22Rv1 (cell line): ENCODE results near the gene EIF3L.

Source experiments
- H3K27ac ChIP-seq: fragments of 450-650 bp; 2 replicates; pipeline ENCODE4 v1.5.1; 2017
- ZFX ChIP-seq: fragments of 450-650 bp; IDR thresholded peaks from 2 replicates; pipeline ENCODE4 v1.6.1; 2017; ENCODE audit warnings: antibody characterized with exemption, borderline replicate concordance
- TF ChIP-seq, protein P1 (sequence below): fragments of 450-650 bp; IDR thresholded peaks from 2 replicates; pipeline ENCODE4 v1.5.1; 2017; ENCODE audit warnings: mild to moderate bottlenecking

Gene EIF3L

DNA sequence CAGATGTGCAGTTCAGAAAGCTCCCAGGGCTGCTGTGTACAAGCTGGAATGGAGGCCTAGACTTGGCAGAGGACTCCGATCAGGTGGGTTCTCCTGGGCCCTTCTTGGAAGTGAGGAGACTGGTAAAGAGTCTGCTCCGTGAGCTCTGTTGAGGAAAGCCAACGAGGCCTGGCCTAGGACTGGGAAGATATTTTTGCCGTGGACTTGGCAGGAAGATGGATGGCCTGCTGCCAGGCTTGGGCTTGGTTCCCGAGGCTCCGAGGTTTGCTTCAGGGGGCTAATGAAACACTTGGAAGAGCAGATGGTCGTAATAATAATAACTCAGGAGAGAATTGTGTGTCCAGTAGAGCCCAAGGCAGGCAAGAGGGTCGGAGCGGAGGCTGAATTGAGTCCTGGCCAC lies 22.2 kb upstream of the EIF3L start:
- no peak overlapping the region for H3K27ac ChIP-seq
- TF ChIP-seq, protein P1, sequence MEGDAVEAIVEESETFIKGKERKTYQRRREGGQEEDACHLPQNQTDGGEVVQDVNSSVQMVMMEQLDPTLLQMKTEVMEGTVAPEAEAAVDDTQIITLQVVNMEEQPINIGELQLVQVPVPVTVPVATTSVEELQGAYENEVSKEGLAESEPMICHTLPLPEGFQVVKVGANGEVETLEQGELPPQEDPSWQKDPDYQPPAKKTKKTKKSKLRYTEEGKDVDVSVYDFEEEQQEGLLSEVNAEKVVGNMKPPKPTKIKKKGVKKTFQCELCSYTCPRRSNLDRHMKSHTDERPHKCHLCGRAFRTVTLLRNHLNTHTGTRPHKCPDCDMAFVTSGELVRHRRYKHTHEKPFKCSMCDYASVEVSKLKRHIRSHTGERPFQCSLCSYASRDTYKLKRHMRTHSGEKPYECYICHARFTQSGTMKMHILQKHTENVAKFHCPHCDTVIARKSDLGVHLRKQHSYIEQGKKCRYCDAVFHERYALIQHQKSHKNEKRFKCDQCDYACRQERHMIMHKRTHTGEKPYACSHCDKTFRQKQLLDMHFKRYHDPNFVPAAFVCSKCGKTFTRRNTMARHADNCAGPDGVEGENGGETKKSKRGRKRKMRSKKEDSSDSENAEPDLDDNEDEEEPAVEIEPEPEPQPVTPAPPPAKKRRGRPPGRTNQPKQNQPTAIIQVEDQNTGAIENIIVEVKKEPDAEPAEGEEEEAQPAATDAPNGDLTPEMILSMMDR: no peak
- no peak for TF ChIP-seq ZFX

DNA sequence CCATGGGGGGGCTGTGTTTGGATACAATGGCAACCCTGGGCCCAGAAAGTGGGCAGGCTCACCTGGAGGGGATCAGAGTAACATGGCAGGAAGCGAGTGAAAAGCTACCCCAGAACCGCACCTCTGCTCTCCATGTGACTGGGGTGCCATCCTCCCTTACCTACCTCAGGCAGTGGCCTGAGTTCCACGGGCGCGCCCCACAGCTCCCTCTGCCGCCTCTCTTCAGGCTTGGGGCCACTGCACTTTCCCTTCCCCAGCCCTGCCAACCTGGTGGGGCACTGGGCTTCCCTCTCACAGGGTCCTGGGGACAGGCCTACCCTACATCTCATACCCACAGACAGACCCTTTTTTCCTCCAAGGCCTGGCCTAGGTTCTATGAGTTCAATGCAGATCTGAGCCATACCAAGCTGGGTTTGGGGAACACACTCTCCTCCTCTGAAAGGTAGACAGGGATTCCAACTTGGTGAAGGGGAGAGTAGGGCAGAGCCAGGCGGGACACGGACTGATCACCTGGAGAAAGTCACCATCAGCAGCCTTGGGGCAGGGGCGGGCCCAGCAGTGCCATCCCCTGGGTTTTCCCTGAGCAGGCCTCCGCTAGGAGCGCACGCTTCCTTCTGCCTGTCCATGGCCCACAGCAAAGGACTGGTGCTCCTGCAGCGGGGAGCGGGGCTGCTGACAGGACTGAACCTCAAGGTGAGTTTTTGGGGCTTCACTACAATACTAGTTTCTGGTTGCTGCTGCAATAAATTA lies 19.0 kb upstream of the EIF3L start:
- no peak overlapping the region for H3K27ac ChIP-seq
- TF ChIP-seq, protein P1: no peak
- no peak for TF ChIP-seq ZFX

DNA sequence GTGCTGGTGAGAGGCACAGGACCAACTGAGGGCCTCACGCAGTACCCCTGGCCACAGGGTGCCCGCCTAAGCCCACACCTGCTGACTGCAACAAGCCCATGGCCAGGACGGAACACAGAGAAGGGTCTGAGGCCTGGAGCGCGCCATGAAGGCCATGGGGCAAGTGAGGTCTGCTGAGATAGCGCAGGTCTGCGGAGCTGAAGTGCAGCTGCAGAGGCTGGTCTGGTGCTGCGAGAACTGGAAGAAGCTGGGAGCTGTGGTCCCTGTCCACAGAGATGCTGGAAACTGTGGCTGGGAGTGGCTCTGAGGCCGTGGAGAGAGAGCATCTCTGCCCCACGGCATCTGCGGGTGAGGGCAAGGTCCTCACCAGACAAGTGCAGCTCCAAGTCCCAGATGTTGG lies 17.7 kb upstream of the EIF3L start:
- no peak for TF ChIP-seq ZFX
- TF ChIP-seq, protein P1: no peak
- H3K27ac ChIP-seq: no peak overlapping the region

DNA sequence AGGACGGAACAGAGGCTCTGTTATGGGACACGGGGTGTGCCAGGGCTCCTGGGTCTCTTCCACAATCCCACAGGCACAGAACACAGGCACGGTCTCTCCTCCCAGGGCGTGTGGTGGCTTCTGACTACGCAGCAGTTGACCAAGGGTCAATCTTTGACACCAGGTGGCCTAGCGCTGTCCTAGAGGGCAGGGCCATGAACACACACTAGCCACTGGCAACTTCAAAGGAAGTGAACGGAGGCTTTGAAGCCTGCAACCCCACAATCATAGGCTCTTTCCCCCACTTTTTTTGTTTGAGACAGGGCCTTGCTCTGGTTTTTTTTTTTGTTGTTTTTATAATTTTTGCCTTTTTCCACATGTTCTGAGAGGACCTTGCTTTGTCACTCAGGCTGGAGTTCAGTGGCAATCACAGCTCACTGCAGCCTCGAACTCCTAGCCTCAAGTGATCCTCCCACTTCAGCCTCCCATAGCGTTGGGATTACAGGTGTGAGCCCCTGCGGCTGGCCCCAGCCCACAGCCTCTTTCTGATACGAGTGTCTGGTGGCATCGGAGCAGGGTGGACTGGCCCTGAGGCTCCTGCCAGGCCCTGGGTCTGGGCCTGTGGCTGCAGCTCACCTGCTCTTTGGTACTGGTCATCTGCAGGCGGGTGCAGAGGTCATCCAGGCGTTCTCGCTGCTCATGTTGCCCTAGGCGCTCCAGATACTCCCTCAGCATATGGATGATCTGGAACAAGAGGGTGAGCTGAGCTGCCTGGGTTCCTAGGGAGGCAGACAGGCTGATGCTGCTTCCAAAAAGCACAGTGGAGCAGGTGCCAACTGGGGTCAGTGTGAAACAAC lies 17.0 kb upstream of the EIF3L start:
- no peak overlapping the region for H3K27ac ChIP-seq
- no peak for TF ChIP-seq ZFX
- TF ChIP-seq, protein P1: no peak

DNA sequence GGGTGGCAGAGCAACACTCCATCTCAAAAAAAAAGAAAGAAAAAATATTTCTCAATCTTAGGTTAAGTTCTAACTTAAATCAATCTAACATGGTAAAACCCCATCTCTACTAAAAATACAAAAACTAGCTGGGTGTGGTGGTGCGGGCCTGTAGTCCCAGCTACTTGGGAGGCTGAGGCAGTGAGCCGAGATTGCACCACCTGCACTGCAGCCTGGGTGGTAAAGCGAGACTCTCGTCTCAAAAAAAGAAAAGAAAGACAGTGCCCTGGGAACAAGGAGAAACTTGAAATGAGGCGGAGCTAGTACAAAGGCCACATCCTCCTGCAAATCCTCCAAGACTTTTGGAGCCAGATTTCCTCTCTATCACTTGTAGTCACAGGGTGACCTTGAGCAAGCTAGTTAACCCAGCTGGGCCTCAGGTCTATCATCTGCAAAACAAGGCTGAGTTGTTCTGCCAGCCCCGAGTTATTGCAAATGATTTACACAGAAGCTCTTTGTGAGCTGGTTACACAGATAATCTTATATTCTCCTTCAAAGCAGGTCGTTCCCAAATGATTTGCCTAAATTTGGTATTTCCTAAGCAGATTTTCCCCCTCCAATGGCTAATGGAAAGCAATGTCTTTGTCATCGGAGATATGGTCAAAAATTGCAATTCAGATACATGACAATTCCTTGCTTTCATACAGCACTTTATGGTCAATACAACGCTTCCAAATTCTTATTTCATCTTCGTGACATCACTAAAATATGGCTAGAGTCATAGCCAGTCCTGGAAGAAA lies 7.0 kb upstream of the EIF3L start:
- peak overlapping the region; percentile 97; the same call in 1 of the 2 replicates for H3K27ac ChIP-seq
- TF ChIP-seq, protein P1: no peak
- TF ChIP-seq ZFX: no peak

DNA sequence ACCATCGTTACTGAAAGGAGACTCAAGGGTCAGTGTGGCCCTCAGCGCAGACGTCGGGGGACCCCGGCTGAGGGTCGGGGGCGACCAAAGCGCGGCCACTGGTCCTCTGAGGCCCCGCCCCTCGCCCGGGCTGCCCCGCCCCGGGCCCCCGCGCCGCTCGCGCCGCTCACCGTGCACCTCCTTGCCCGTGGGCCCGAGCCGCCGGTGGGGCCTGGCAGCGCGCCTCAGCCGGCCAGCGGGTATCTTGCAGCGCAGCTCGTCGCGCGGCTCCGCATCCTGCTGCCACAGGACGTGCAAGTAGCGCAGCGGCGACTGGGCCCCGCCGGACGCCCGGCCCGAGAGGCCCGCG lies 5.5 kb upstream of the EIF3L start:
- peak overlapping the region; percentile 97 for H3K27ac ChIP-seq

More for the DNA sequence above, 5.5 kb upstream of the EIF3L start:
- 0 out of 2 replicates have a peak, but pooled peaks have one; percentile 21 for TF ChIP-seq ZFX
- TF ChIP-seq, protein P1: no peak
